Osteocyte (in vitro differentiated cells): ENCODE results near the gene OAS2. TPM values are rescaled to one million over a fixed set of nuclear protein-coding genes. Genes with fewer than 3 reads are reported as not detected.

ENCODE experiments used
- DNase-seq: peaks from one replicate; pipeline ENCODE4 v3.0.0; 2021; ENCODE audit warnings: mixed read lengths; ENCODE audit not compliant: unreplicated experiment; ENCODE audit errors: extremely low spot score
- H3K27ac Mint-ChIP-seq: one replicate; pipeline ENCODE4 v1.8.0; 2021; ENCODE audit warnings: mild to moderate bottlenecking, mixed read lengths; ENCODE audit not compliant: unreplicated experiment
- H3K27me3 Mint-ChIP-seq: one replicate; pipeline ENCODE4 v1.8.0; 2021; ENCODE audit warnings: mixed read lengths; ENCODE audit not compliant: unreplicated experiment
- H3K36me3 Mint-ChIP-seq: one replicate; pipeline ENCODE4 v1.8.0; 2021; ENCODE audit warnings: mixed read lengths; ENCODE audit not compliant: unreplicated experiment
- H3K4me1 Mint-ChIP-seq: one replicate; pipeline ENCODE4 v1.8.0; 2021; ENCODE audit warnings: mixed read lengths; ENCODE audit not compliant: unreplicated experiment
- H3K4me3 Mint-ChIP-seq: one replicate; pipeline ENCODE4 v1.8.0; 2021; ENCODE audit warnings: mild to moderate bottlenecking, moderate library complexity, mixed read lengths; ENCODE audit not compliant: unreplicated experiment
- H3K9me3 Mint-ChIP-seq: one replicate; pipeline ENCODE4 v1.8.0; 2021; ENCODE audit warnings: mixed read lengths; ENCODE audit not compliant: unreplicated experiment
- CTCF ChIP-seq: fragments of 200-600 bp; sonication (generic); IDR thresholded peaks from 2 replicates; pipeline ENCODE4 v1.5.0; 2021; ENCODE audit warnings: antibody characterized with exemption, mild to moderate bottlenecking, moderate library complexity
- total RNA-seq: library from RNA; stranded (reverse); gene quantifications from 2 replicates; pipeline ENCODE4 v1.2.1, GENCODE V29; 2021

Gene OAS2
- total RNA-seq, 1 donor from 2014 or later, result not detected

DNA sequence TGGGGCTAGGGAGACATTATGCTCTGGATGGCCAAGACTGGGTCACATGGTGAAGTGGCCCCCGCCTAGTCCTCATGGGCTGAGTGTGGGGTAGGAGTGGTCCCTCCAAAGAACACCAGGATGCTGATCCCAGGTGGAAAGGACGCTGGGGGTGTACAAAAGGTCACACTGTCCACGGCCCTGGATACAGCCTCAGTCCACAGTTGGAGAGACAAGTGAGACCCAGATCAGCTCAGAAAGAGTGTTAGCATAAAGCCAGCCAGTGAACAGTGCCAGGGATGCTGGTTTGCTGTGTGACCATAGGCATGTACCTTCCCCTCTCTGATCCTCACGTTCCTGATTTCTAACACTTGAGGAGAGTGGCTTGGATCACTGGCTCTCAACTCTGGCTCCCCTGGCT lies 13.4 kb upstream of the OAS2 start:
- no peak for TF ChIP-seq CTCF
- DNase-seq, result peak; percentile 76
- Mint-ChIP-seq H3K4me3 (no peak overlapping the region), H3K9me3 (peaks cover 7% of the 10 kb centered on the region), H3K27ac (no peak overlapping the region), H3K4me1 (no peaks in the 10 kb centered on the region), H3K36me3 (no peaks in the 10 kb centered on the region), H3K27me3 (no peaks in the 10 kb centered on the region)

DNA sequence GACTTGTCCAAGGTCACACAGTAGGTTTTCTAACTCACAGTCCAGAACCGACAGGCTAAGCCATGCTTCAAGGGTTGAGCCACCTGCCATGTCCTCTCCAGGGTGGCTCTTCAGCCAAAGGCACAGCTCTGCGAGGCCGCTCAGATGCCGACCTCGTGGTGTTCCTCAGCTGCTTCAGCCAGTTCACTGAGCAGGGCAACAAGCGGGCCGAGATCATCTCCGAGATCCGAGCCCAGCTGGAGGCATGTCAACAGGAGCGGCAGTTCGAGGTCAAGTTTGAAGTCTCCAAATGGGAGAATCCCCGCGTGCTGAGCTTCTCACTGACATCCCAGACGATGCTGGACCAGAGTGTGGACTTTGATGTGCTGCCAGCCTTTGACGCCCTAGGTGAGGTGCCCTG lies 12.7 kb upstream of the OAS2 start:
- no peaks in the 10 kb centered on the region for H3K27me3 Mint-ChIP-seq
- H3K36me3 Mint-ChIP-seq, result no peaks in the 10 kb centered on the region
- H3K9me3 Mint-ChIP-seq, result peaks cover 6% of the 10 kb centered on the region
- TF ChIP-seq CTCF, result no peak
- no peak for DNase-seq
- no peak overlapping the region for H3K27ac Mint-ChIP-seq
- no peak overlapping the region for H3K4me3 Mint-ChIP-seq
- no peaks in the 10 kb centered on the region for H3K4me1 Mint-ChIP-seq

GRCh38 chr12:112967306-112967705 lies 11.0 kb upstream of the OAS2 start:
- Mint-ChIP-seq H3K27ac (no peak overlapping the region), H3K36me3 (no peaks in the 10 kb centered on the region), H3K27me3 (no peaks in the 10 kb centered on the region), H3K4me3 (no peak overlapping the region), H3K9me3 (no peaks in the 10 kb centered on the region), H3K4me1 (no peaks in the 10 kb centered on the region)
- no peak for TF ChIP-seq CTCF
- DNase-seq, result no peak

GRCh38 chr12:112967858-112968257 lies 10.5 kb upstream of the OAS2 start:
- no peak for DNase-seq
- Mint-ChIP-seq H3K4me3 (no peak overlapping the region), H3K4me1 (no peaks in the 10 kb centered on the region), H3K9me3 (no peaks in the 10 kb centered on the region), H3K27me3 (no peaks in the 10 kb centered on the region), H3K36me3 (no peaks in the 10 kb centered on the region), H3K27ac (no peak overlapping the region)
- TF ChIP-seq CTCF, result no peak

- H3K9me3 Mint-ChIP-seq, result no peaks in the 10 kb centered on the region
- TF ChIP-seq CTCF, result no peak
- no peak for DNase-seq
- H3K4me1 Mint-ChIP-seq, result no peaks in the 10 kb centered on the region
- H3K36me3 Mint-ChIP-seq, result no peaks in the 10 kb centered on the region
- no peaks in the 10 kb centered on the region for H3K27me3 Mint-ChIP-seq
- H3K4me3 Mint-ChIP-seq, result no peak overlapping the region
- no peak overlapping the region for H3K27ac Mint-ChIP-seq
These were observed 8.6 kb upstream of the OAS2 start for GRCh38 chr12:112969547-112970306.
